Mammary epithelial cell (primary cell): Measurements from ENCODE around the gene CSTPP1.

Experiments used
- CTCF ChIP-seq, 2 donors: IDR thresholded peaks in 1 of 2; conservative IDR thresholded peaks in 1 of 2; 2 replicates each; pipeline ENCODE4 v1.5.1; 2011 to 2012; ENCODE audit warnings: inconsistent platforms in 2 of 2, low read length in 2 of 2, mild to moderate bottlenecking in 2 of 2, control low read depth in 1 of 2, low read depth in 1 of 2; ENCODE audit not compliant: insufficient read depth in 1 of 2; ENCODE audit errors: extremely low read depth in 1 of 2
- EZH2 ChIP-seq: IDR thresholded peaks from 2 replicates; pipeline ENCODE4 v1.6.1; 2012; ENCODE audit warnings: low read length, inconsistent platforms, borderline replicate concordance

- TF ChIP-seq EZH2 (no peak), CTCF (conservative IDR thresholded peaks at IDR 0.05 in 1 of 2, IDR thresholded peaks at IDR 0.05 in 1 of 2; ENCODE audit: extremely low read depth in 1 of 2, insufficient read depth in 1 of 2, low read depth in 1 of 2, low read length in 2 of 2) (no peak)
These were observed 220.4 kb downstream of the CSTPP1 start for GRCh38 chr11:47156951-47157350.
